Activated CD4-positive, alpha-beta T cell treated with anti-CD3 and anti-CD28 coated beads, Interleukin-2, Interleukin-4, amounts not matched to agents 100 ng/mL and 50 ng/mL, durations not matched to agents 16 hours and 8 hours (primary cell): ENCODE results near the gene ADM2.
"Not testable (repeated sequence)": the region's sequence is repeated elsewhere in the genome, so short reads cannot be mapped to it uniquely, and the experiment has no call there.

ENCODE experiments used
- DNase-seq: peaks from one replicate; pipeline ENCODE4 v3.0.0-alpha.2; 2020; ENCODE audit warnings: low spot score

The ADM2 gene

DNA sequence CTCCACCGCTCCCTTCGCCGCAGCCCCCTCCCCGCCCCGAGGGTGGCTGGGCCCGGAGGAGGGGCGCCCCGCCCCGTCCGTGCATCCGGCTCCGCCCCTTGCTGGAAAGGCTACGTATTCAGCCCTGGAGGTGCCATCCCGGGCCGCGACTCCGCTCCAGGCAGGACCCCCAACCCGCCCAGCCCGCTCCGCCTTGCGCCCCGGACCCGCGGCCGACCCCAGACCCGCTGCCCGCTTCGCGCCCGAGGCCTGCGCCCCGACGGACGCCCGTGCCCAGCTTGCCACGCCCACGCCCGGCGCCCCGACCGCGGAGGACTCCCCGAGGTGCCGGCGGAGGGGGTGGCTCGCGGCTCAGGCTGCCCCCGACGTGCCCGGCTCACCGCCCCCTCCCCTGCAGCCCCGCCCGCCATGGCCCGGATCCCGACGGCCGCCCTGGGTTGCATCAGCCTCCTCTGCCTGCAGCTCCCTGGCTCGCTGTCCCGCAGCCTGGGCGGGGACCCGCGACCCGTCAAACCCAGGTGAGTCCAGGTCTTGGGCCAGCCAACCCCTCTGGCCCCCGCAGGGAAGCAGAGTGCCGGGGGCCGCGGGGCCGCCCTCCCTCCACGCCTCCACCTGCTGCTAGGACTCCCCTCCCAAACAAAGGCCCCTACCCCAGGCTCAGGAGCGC lies at the start of gene ADM2:
TSS of gene ADM2 (plus strand) at position 104 of the 667 bp plus-strand sequence. CDS start at position 409, 305 bp downstream.
- DNase-seq: peak; percentile 37

DNA sequence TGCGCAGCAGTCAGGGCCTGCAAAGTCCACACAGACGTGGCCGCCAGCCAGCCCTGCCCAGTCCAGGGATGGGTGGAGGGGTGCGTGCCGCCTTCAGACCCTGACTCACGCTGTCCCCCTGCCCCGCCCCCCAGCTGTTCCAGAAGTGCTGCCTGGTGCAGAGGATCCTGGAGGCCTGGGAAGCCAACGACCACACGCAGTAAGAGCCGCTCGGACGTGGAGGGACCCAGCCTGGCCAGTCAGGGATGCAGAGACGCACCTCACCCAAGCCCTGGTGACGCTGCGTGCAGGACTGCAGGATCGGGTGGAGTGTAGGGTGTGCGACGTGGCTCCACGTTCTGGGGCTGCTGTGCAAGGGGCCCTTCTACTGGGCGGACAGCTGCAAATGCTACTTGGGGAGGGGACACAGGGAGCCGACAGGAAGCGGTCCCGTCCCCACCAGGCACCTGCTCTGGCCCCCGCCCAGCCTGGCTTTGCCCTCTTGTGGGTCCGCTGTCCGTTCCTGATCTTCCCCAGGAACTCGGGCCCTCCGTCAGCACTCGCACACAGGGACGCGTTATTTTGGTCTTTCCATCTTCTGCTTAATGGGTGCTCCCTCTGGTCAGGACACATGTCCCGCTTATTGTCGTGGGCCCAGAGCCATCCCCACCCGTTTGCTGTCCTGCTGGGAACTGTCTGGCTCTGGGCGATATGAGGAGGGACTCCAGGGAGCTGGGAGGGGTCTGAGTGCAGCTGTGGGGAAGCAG lies 49.0 kb upstream of the ADM2 start:
- DNase-seq: no peak

DNA sequence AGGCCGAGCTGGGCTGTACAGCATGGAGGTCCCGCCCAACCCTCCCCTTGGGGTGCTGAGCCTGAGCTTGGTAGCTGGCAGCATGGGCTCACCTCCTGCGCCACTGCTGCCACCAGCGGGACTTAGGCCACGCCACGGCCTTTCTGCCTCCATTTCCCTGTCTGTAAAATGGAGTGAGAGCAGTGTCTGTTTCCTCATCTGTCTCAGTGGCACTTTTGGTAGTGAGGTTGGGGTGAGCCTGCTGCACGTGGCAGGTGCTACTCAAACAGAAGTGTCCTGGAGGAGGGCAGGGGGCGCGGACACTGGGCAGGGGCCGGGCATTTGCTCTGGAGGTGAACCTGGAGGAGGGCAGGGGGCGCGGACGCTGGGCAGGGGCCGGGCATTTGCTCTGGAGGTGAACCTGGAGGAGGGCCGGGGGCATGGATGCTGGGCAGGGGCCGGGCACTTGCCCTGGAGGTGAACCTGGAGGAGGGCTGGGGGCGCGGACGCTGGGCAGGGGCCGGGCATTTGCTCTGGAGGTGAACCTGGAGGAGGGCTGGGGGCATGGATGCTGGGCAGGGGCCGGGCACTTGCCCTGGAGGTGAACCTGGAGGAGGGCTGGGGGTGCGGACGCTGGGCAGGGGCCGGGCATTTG lies 48.3 kb upstream of the ADM2 start:
- DNase-seq: not testable (repeated sequence)

DNA sequence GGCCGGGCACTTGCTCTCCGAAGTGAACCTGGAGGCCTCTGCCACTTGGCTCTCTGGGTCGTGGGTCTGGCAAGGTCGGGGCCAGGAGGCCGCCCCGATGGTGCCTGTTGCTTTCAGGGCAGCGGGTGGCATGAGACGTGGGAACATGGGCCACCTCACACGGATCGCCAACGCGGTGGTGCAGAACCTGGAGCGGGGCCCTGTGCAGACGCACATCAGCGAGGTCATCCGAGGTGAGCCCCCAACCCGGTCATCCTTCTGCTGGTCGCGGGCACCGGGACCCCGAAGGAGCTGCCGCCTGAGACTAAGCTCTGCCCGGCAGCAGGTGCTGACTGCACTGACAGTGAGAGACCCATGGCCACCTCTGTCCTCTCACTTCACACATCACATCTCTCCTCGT lies 46.5 kb upstream of the ADM2 start:
- DNase-seq: no peak

DNA sequence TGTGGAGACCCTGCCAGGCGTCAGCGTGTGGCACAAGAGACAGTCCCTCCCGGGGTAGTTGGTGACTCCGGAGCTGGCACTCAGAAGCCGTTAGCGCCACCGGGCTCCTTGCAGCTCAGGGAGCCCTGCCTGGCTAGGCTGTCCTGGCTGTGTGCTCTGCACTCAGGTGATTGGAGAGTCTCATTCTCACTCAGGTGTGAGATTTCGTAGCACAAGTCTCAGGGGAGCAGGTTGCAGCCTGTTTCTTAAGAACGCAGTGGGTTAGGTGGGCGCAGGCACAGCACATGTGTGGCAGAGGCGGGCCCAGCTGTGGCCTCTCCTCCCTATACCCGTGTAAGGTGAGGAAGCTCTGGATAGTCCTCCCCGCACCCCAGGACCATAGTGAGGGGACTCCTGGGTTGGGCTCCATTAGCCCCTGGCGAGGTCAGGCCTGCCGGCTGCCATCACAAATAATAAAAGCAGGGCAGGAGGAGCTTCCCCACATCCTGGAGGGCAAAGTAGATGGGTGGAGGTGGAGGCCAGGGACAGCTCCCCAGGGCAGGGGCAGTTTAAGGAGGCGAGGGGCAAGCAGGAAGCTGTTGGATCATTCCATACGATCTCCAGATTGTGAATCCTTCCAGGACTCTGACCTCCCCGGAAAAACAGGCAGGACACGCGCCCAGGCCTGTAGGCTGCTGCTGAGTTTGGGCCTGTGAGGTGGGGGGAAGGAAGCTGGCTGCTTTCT lies 45.9 kb upstream of the ADM2 start:
- no peak for DNase-seq

DNA sequence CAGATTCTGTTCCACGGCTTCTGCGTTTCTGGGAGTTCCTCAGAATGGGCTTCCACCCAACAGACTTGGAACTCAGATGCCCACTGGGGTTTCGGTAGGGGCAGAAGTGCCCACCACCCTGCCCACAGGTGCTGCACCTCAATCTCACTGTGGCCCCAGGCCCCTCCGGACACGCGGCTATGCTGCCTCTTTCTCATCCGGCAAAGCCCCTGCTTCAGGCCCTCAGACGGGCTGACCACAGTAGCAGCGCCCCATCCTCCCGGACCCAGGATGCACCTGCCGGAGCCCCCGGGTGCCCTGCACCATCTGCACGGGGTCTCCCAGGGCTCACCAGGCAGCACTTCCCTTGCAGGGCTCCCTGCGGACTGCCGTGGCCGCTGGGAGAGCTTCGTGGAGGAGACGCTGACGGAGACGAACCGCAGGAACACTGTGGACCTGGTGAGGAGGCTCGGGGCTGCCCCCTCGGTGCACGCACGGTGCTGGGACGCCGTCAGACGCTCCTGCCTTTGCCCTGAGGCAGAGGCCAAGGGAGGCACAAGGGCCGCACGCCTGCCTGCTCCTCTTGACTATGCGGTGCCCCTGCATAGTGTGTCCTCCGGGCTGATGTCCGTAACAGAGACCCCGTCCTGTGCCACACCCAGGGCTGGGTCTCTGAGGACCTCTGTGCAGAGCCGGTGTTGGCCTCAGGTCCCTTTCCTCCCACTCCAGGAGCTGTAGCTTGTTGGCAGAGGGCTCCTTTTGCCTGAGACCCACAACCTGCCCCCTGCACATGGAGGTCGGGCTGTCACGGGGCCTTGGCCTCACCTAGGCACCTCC lies 45.1 kb upstream of the ADM2 start:
- DNase-seq: no peak

GRCh38 chr22:50436841-50437341 lies 44.5 kb upstream of the ADM2 start:
- no peak for DNase-seq

- DNase-seq: no peak
Measured at GRCh38 chr22:50437511-50438304, 43.6 kb upstream of the ADM2 start.

GRCh38 chr22:50438305-50439275 lies 42.8 kb upstream of the ADM2 start:
- DNase-seq: no peak

- DNase-seq: no peak
Measured at GRCh38 chr22:50439314-50439870, 42.0 kb upstream of the ADM2 start.

DNA sequence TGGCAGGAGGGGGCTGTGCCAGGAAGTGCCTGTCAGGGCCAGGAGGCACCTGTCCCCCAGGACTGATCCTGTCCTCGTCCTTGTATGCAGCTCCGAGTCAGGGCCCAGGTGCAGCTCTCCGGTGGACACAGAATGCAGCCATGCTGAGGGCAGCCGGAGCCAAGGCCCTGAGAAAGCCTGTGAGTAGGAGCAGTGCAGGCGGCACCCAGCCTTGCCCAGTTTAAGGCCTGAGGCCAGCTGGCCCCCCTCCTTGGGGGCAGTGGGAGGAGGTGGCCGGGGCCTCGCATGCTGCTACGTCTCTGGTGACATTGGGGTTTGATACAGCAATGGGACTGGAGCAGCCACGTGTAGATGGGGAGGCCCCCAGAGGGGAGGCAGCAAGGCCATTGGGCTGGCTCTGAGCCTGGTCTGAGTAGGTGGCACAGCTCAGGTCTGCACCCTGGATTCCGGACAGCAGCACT lies 41.4 kb upstream of the ADM2 start:
- DNase-seq: no peak

DNA sequence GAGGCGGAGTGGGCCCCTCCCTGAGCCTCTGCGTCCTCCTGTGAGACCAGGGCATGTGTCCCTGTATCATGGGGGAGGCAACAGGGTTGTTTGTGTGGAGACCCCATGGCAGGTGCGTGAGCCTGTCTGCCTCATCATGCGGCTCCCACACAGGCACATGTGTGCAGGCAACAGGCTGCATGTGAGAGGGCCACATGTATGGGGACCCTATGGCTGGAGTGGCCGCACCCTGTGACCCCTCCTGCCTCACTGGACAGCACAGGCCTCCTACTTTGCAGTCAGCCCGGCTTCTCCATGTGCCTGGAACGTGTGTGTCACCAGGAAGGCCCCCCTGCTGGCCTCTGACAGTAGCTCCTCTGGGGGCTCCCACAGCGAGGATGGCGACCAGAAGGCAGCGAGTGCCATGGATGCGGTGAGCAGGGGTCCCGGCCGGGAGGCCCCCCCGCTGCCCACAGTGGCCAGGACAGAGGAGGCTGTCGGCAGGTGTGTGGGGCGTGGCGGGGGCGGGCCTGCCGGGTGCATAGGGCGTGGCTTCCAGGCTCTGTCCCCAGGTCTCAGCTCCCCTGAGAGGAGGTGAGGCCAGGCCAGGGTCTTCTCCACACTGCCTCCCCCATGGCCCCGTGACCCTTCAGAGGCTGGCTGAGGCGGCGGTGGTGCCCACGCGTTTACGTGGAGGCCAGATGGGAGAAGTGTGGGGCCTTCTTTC lies 40.6 kb upstream of the ADM2 start:
- DNase-seq: no peak

DNA sequence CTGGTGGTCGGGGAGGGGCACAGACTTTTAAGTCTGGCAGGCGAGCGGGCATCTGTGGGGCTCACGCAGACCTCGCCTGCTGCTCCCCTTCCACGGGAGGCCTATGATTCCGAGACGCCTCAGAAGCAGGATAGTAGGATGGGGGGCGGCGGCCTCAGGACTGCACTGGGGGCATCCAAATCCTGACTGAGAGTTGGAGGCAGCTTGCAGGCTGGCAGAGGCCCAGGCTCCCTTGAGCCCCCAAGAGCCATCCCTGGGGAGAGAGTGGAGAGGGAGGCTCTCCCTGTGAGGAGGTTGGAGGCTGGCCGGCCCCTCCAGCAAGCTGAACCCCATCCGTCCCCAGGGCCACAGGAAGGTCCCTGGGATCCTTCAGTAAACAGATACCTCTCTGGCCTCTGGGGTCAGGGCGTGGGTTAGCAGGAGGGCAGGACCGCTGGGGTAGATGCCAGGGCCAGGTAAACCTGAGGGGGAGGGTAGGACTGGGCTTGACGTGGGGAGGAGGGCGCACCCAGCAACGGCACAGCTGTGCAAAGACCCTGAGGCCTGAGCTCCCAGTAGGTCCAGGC lies 39.8 kb upstream of the ADM2 start:
- DNase-seq: no peak

- DNase-seq: no peak
Measured at GRCh38 chr22:50443197-50443596, 38.1 kb upstream of the ADM2 start.

DNA sequence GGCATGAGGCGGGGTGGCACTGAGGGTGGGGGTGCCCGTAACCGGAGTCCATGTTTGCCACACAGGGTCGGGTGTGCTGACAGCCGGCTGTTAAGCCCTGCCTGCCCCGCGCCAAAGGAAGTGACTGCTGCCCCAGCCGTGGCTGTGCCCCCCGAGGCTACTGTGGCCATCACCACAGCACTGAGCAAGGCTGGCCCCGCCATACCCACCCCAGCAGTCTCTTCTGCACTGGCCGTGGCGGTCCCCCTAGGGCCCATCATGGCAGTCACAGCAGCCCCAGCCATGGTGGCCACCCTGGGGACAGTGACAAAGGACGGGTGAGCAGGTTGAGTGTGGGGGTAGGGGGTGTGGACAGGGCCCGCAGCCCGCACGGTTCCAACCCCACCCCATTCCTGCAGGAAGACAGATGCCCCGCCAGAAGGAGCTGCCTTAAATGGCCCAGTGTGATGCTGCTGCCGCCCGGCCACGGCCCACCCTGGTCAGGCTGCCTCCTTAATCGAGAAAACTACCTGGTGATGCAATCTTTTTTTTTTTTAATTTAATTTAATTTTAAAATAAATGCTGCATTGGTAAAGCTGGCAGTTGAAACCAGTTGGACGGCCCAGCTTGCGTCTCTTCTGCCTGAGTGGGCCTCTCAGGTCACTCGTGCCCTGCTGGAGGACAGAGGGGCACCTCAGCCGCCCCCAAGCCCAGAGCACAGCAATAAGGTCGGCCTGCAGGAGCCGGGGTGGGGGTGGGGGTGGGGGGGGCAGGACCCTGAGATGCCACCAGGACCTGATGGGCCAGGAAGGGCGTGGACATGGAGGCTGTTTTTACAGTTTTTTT lies 37.3 kb upstream of the ADM2 start:
- DNase-seq: no peak

GRCh38 chr22:50444663-50445062 lies 36.7 kb upstream of the ADM2 start:
- DNase-seq: no peak
